Prostate gland (tissue), 2 donors: ENCODE results near the gene MYADM.

ENCODE experiments used
- CTCF ChIP-seq, 4 experiments: fragments of 200-600 bp in 2 of 4; fragments of 450-650 bp in 2 of 4; sonication (generic) in 2 of 4; IDR thresholded peaks; 1 replicate in 3 of 4; 2 replicates in 1 of 4; pipeline ENCODE4 v1.5.1; 2016 to 2019; ENCODE audit warnings: antibody characterized with exemption in 4 of 4, mild to moderate bottlenecking in 2 of 4, moderate library complexity in 2 of 4
- POLR2A ChIP-seq: fragments of 450-650 bp; IDR thresholded peaks from one replicate; pipeline ENCODE4 v1.6.1; 2016; ENCODE audit warnings: antibody characterized with exemption, mild to moderate bottlenecking
- POLR2AphosphoS5 ChIP-seq: sonication (generic); formaldehyde crosslinking; IDR thresholded peaks from one replicate; pipeline ENCODE4 v1.6.1; 2017; ENCODE audit warnings: antibody characterized with exemption

DNA sequence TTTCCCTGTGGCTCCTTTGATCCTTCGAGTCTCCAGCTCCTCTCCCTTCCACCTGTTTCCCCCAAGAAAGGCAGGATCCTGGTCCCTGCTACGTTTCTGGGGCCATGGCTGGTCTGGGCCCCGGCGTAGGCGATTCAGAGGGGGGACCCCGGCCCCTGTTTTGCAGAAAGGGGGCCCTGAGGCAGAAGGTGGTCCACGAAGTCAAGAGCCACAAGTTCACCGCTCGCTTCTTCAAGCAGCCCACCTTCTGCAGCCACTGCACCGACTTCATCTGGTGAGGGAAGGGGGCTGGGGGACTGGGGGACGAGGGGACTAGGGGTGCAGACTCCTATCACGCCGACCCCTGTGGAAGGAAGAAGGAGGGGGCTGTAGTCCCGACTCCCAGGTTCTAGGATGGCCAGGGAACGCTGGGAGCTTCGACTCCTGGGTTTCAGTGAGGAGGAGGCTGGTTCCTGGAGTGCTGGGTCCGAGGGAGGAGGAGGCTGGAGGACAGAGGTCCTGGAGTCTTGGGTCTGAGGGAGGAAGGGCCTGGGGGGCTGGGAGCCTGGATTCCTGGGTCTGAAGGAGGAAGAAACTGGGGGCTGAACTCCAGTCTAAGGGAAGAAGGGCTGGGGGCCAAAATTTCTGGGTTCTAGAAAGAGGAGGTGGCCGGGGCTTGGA, 14.8 kb downstream of the MYADM start:
- TF ChIP-seq CTCF (IDR thresholded peaks at IDR 0.05) (no peak), POLR2AphosphoS5 (no peak), POLR2A (no peak)
